Body of pancreas (tissue), 4 donors: ENCODE measurements around the gene COX5B.

Source experiments
- POLR2A ChIP-seq, 3 donors: fragments of 450-650 bp; IDR thresholded peaks; one replicate each; pipeline ENCODE4 v1.6.1; 2016; ENCODE audit warnings: antibody characterized with exemption in 3 of 3, mild to moderate bottlenecking in 2 of 3
- TF ChIP-seq, protein P1 (sequence below), 7 experiments: fragments of 450-650 bp in 4 of 7; fragments of 200-600 bp in 3 of 7; sonication (generic) in 3 of 7; IDR thresholded peaks; one replicate each; pipeline ENCODE4 v1.5.1; 2016 to 2019; ENCODE audit warnings: antibody characterized with exemption in 7 of 7

DNA sequence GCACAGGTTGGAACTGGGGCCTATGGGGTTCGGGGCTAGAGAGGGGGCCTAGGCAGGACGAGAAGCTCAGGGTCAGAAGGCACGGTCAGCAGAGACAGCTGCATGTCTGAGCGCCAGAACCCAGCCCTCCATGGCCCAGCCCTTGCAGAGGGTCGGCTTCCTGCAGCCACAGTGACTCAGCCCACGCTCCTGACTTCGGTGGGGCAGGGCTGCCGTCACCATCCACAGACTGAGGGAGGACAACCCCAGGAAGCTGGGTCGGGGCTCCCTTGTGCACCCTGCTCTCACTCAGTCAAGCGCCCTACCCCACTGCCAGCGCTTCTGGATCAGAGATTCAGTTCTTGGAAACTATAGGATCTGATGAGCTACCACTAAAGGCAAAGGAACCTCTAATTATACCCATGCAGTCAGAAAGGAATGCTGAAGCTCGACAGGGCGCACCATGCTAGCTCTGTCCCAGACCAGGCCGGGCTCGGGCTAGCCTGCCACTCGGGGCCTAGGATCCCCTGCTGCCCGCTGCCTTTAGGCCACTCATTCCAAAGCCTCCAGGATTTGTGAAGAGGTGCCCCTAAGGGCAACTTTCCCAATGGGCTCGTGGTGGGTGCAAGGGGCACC lies 15.0 kb downstream of the COX5B start:
- no peak for TF ChIP-seq POLR2A (IDR thresholded peaks at IDR 0.05)
- TF ChIP-seq, protein P1, sequence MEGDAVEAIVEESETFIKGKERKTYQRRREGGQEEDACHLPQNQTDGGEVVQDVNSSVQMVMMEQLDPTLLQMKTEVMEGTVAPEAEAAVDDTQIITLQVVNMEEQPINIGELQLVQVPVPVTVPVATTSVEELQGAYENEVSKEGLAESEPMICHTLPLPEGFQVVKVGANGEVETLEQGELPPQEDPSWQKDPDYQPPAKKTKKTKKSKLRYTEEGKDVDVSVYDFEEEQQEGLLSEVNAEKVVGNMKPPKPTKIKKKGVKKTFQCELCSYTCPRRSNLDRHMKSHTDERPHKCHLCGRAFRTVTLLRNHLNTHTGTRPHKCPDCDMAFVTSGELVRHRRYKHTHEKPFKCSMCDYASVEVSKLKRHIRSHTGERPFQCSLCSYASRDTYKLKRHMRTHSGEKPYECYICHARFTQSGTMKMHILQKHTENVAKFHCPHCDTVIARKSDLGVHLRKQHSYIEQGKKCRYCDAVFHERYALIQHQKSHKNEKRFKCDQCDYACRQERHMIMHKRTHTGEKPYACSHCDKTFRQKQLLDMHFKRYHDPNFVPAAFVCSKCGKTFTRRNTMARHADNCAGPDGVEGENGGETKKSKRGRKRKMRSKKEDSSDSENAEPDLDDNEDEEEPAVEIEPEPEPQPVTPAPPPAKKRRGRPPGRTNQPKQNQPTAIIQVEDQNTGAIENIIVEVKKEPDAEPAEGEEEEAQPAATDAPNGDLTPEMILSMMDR (IDR thresholded peaks at IDR 0.05), result no peak
